HG03354 (cell line): ENCODE measurements around the gene SCTR.

Source experiments
- ATAC-seq: cut with Tn5 transposase; IDR thresholded peaks from one replicate; pipeline ENCODE4 v1.9.1; 2021; ENCODE audit warnings: mild to moderate bottlenecking; ENCODE audit not compliant: unreplicated experiment, poor library complexity, severe bottlenecking

SCTR gene

GRCh38 chr2:119455066-119455718, 69.1 kb downstream of the SCTR start:
- no peak for ATAC-seq

- ATAC-seq: no peak
These were observed 70.2 kb downstream of the SCTR start for GRCh38 chr2:119453972-119454593.

- ATAC-seq: no peak
These were observed 72.8 kb downstream of the SCTR start for GRCh38 chr2:119451336-119452050.

- no peak for ATAC-seq
These were observed 74.8 kb downstream of the SCTR start for GRCh38 chr2:119449521-119449920.

GRCh38 chr2:119448427-119449141, 75.7 kb downstream of the SCTR start:
- no peak for ATAC-seq

- no peak for ATAC-seq
These were observed 78.2 kb downstream of the SCTR start for GRCh38 chr2:119446037-119446436.

GRCh38 chr2:119442850-119443249, 81.4 kb downstream of the SCTR start:
- ATAC-seq: no peak

GRCh38 chr2:119442226-119442619, 82.1 kb downstream of the SCTR start:
- ATAC-seq: no peak

GRCh38 chr2:119441376-119442225, 82.7 kb downstream of the SCTR start:
- ATAC-seq: no peak

GRCh38 chr2:119440873-119441272, 83.4 kb downstream of the SCTR start:
- ATAC-seq: no peak

- ATAC-seq: no peak
These were observed 83.8 kb downstream of the SCTR start for GRCh38 chr2:119440501-119440870.

GRCh38 chr2:119439574-119440500, 84.4 kb downstream of the SCTR start:
- ATAC-seq: no peak

- no peak for ATAC-seq
These were observed 85.5 kb downstream of the SCTR start for GRCh38 chr2:119438726-119439284.

GRCh38 chr2:119438128-119438656, 86.1 kb downstream of the SCTR start:
- ATAC-seq: no peak

- no peak for ATAC-seq
These were observed 87.1 kb downstream of the SCTR start for GRCh38 chr2:119436993-119437772.

- ATAC-seq: no peak
These were observed 88.4 kb downstream of the SCTR start for GRCh38 chr2:119435953-119436297.
